ENCODE results near the gene ACER2. TPM values are rescaled to one million over a fixed set of nuclear protein-coding genes. Genes with fewer than 3 reads are reported as not detected.

ACER2 gene
- total RNA-seq, 1 experiment from 2014 or later, result 2.0 TPM

DNA sequence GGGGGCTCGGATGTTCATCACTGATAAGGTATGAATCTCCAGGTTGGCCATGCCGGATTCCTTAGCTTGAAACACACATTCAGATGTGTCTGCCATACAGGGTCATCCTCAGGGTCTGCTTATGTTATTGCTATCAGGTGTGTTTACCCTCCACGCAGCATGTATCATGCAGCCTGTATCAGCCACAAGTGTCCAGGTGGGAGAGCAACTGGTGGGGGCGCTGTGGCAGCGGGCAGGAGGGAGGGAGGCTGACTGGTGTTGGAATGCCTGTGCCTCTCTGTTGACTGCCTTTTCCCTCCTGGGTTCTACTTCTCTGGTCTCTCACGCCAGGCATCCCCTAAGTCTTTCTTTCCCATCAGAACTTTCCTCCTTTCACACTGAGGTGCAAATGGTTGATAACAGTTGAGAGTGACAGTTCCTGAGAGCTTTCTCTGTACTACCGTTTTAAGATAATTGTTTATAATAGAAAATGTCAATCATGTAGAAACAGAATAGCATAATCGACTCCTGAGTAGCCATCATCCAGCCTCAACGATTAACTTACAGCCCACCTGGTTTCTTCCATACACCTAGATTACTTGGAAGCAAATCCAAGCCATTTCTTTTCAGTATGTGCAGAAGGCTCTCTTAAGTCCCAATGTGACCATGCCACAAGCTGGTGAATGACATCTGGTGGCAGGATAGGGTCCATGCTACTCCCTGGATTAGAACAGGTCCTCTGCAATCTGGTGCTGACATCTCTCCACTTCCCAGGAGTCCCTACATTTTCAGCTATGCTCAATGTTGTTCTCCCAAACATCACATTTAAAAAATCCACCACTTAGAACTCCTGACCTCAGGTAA is 86.6 kb downstream of the ACER2 start:
- no peak overlapping the region for H3K4me3 ChIP-seq (ENCODE audit: insufficient read depth, low read depth, low read length)
- H3K36me3 ChIP-seq (replicated peaks; ENCODE audit: control insufficient read depth, insufficient read depth, low read length), result no peaks in the 10 kb centered on the region
- DNase-seq, result no peak
- H3K27me3 ChIP-seq (ENCODE audit: control insufficient read depth, insufficient read depth, low read length), result no peaks in the 10 kb centered on the region

- no peak overlapping the region for H3K4me3 ChIP-seq (ENCODE audit: insufficient read depth, low read depth, low read length)
- H3K36me3 ChIP-seq (replicated peaks; ENCODE audit: control insufficient read depth, insufficient read depth, low read length), result no peaks in the 10 kb centered on the region
- H3K27me3 ChIP-seq (ENCODE audit: control insufficient read depth, insufficient read depth, low read length), result no peaks in the 10 kb centered on the region
- DNase-seq, result no peak
Observed at GRCh38 chr9:19496321-19497050, 87.7 kb downstream of the ACER2 start.

DNA sequence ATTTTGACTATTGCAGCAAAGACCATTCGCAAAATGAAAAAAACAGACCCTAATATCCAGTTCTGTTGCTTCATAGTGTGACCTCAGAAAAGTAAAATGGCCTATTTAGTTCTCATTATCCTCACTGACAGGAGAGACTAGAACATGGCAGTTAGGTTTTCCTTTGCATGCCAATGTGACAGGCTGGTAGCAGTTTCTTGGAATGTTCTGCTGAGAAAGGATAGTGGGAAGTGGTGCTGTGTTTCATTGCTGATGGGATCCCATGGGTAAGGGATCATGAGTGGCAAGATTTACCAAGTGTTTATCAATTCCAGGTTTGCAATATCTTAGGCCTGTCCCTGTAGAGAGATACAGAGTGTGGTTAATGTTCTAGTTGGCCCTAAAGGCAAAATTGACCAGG is 88.5 kb downstream of the ACER2 start:
- Histone ChIP-seq H3K36me3 (replicated peaks; ENCODE audit: control insufficient read depth, insufficient read depth, low read length) (no peaks in the 10 kb centered on the region), H3K4me3 (ENCODE audit: insufficient read depth, low read depth, low read length) (no peak overlapping the region), H3K27me3 (ENCODE audit: control insufficient read depth, insufficient read depth, low read length) (no peaks in the 10 kb centered on the region)
- DNase-seq, result no peak

GRCh38 chr9:19498015-19498414 is 89.2 kb downstream of the ACER2 start:
- Histone ChIP-seq H3K36me3 (replicated peaks; ENCODE audit: control insufficient read depth, insufficient read depth, low read length) (no peaks in the 10 kb centered on the region), H3K27me3 (ENCODE audit: control insufficient read depth, insufficient read depth, low read length) (no peaks in the 10 kb centered on the region), H3K4me3 (ENCODE audit: insufficient read depth, low read depth, low read length) (no peak overlapping the region)
- no peak for DNase-seq

Other genes starting within 250 kb of the ACER2 start
- 21.4 and 35.7 TPM in 2 replicates for gene DENND4C, start 178.3 kb upstream of the ACER2 start, total RNA-seq (2014; rRNA removed; shearing (Covaris generic))
- 1,985 and 2,119 TPM in 2 replicates for gene RPS6, start 28.8 kb upstream of the ACER2 start, total RNA-seq (2014; rRNA removed; shearing (Covaris generic))

Data from H7 (cell line).